GM12878 (cell line): ENCODE data around the gene RIC8B. TPM values are rescaled to one million over a fixed set of nuclear protein-coding genes. Genes with fewer than 3 reads are reported as not detected.

Source experiments
- ATAC-seq: fragments of 200-7000 bp; cut with Tn5 transposase; 3 replicates; pipeline ENCODE4 v1.9.1; 2020; ENCODE audit warnings: mild to moderate bottlenecking, moderate library complexity
- BruUV-seq: library from RNA; stranded (reverse); fragments of 400-500 nt; replicated peaks from 2 replicates; lab custom pipeline; 2021; lab: Mats Ljungman, UMichigan
- CTCF ChIA-PET: fragments of 300-600 bp; sonication (Branson Sonifier 250); formaldehyde crosslinking; extraction: SDS; loops from one replicate; lab custom pipeline; 2021; ENCODE audit warnings: inconsistent platforms; lab: Yijun Ruan, JAX
- POLR2A ChIA-PET: fragments of 350-600 bp; formaldehyde crosslinking; extraction: SDS; loops from one replicate; lab custom pipeline; 2021; ENCODE audit warnings: inconsistent platforms; lab: Charles Lee
- RAD21 ChIA-PET: fragments of 300-600 bp; sonication (Branson Sonifier 250); formaldehyde crosslinking; loops from one replicate; lab custom pipeline; 2023; ENCODE audit warnings: antibody characterized with exemption; ENCODE audit not compliant: unreplicated experiment; lab: Charles Lee
- SMC1A ChIA-PET: fragments of 300-600 bp; sonication (Branson Sonifier 250); formaldehyde crosslinking; loops from one replicate; lab custom pipeline; 2023; ENCODE audit not compliant: unreplicated experiment, uncharacterized antibody; lab: Charles Lee
- DNase-seq: peaks from one replicate; pipeline ENCODE4 v3.0.0-alpha.2; 2011; ENCODE audit warnings: low read depth, low spot score
- FAIRE-seq: peaks from 3 replicates; lab custom pipeline; 2011; peaks lifted over from hg19 to GRCh38; lab: Jason Lieb, UNC
- H2AFZ ChIP-seq: 2 replicates; pipeline ENCODE4 v1.6.0; 2011; ENCODE audit warnings: low read depth, low read length, control low read depth; ENCODE audit not compliant: control insufficient read depth
- H3K27ac ChIP-seq: 2 replicates; pipeline ENCODE4 v1.5.1; 2011; ENCODE audit warnings: control low read depth; ENCODE audit not compliant: control insufficient read depth, insufficient read depth
- H3K27me3 ChIP-seq, 2 experiments: replicated peaks in 1 of 2; 2 replicates each; pipeline versions ENCODE4 v1.6.0 to v1.6.1; 2011; ENCODE audit warnings: low read length in 1 of 2; ENCODE audit not compliant: control insufficient read depth in 2 of 2, insufficient read depth in 2 of 2
- H3K36me3 ChIP-seq, 2 experiments: 2 replicates each; pipeline ENCODE4 v1.5.1; 2011; ENCODE audit warnings: low read length in 1 of 2; ENCODE audit not compliant: control insufficient read depth in 2 of 2, insufficient read depth in 2 of 2
- H3K4me1 ChIP-seq: 2 replicates; pipeline ENCODE4 v1.6.1; 2011; ENCODE audit warnings: mild to moderate bottlenecking, low read length, moderate library complexity, mixed read lengths; ENCODE audit not compliant: control insufficient read depth, insufficient read depth
- H3K4me2 ChIP-seq: 2 replicates; pipeline ENCODE4 v1.6.0; 2011; ENCODE audit warnings: control low read depth; ENCODE audit not compliant: control insufficient read depth, insufficient read depth
- H3K4me3 ChIP-seq: fragments of 200-600 bp; sonication (generic); 2 replicates; pipeline ENCODE4 v1.5.1; 2016
- H3K79me2 ChIP-seq: 2 replicates; pipeline ENCODE4 v1.6.0; 2011; ENCODE audit warnings: low read length; ENCODE audit not compliant: control insufficient read depth, insufficient read depth
- H3K9ac ChIP-seq: 2 replicates; pipeline ENCODE4 v1.8.0; 2011; ENCODE audit warnings: low read length, control low read depth, mixed read lengths; ENCODE audit not compliant: control insufficient read depth, insufficient read depth
- H3K9me3 ChIP-seq: replicated peaks from 3 replicates; pipeline ENCODE4 v1.5.1; 2011; ENCODE audit warnings: mild to moderate bottlenecking, low read length; ENCODE audit not compliant: control insufficient read depth, insufficient read depth
- H4K20me1 ChIP-seq: 2 replicates; pipeline ENCODE4 v1.6.0; 2011; ENCODE audit not compliant: control insufficient read depth, insufficient read depth
- ATF7 ChIP-seq: fragments of 450-650 bp; IDR thresholded peaks from 2 replicates; pipeline ENCODE4 v1.6.1; 2016; ENCODE audit warnings: low read depth, mild to moderate bottlenecking
- BMI1 ChIP-seq: fragments of 450-650 bp; IDR thresholded peaks from 2 replicates; pipeline ENCODE4 v1.6.1; 2016; ENCODE audit warnings: mild to moderate bottlenecking, moderate library complexity, borderline replicate concordance
- EED ChIP-seq: sonication (generic); IDR thresholded peaks from 2 replicates; pipeline ENCODE4 v1.6.1; 2016; ENCODE audit warnings: antibody characterized with exemption, low read depth
- EZH2 ChIP-seq: IDR thresholded peaks from 2 replicates; pipeline ENCODE4 v1.6.1; 2012; ENCODE audit warnings: low read depth, mild to moderate bottlenecking, control low read depth, inconsistent platforms, low read length, borderline replicate concordance; ENCODE audit not compliant: control insufficient read depth
- FOS ChIP-seq: IDR thresholded peaks from 3 replicates; pipeline ENCODE4 v1.6.1; 2011; ENCODE audit warnings: borderline replicate concordance; ENCODE audit not compliant: insufficient read length; ENCODE audit errors: extremely low read depth
- KDM1A ChIP-seq: fragments of 200-600 bp; sonication (generic); IDR thresholded peaks from 2 replicates; pipeline ENCODE4 v1.6.1; 2016; ENCODE audit warnings: borderline replicate concordance
- NR2F1 ChIP-seq: fragments of 450-650 bp; conservative IDR thresholded peaks from 2 replicates; pipeline ENCODE4 v1.6.1; 2017; ENCODE audit warnings: mild to moderate bottlenecking
- PAX8 ChIP-seq: fragments of 450-650 bp; IDR thresholded peaks from 2 replicates; pipeline ENCODE4 v1.6.1; 2017; ENCODE audit warnings: mild to moderate bottlenecking, moderate library complexity
- SMC3 ChIP-seq: IDR thresholded peaks from 2 replicates; pipeline ENCODE4 v1.6.1; 2011; ENCODE audit warnings: low read length, improper control_type of control experiment, borderline replicate concordance
- SRF ChIP-seq, 2 experiments: IDR thresholded peaks; 2 replicates each; pipeline ENCODE4 v1.6.1; 2011; ENCODE audit warnings: low read depth in 2 of 2, low read length in 2 of 2, mild to moderate bottlenecking in 1 of 2, moderate library complexity in 1 of 2
- TAF1 ChIP-seq: IDR thresholded peaks from 2 replicates; pipeline ENCODE4 v1.6.1; 2011; ENCODE audit warnings: mild to moderate bottlenecking, low read depth, low read length, borderline replicate concordance
- ZNF274 ChIP-seq: IDR thresholded peaks from one replicate; pipeline ENCODE4 v1.8.0; 2011; ENCODE audit not compliant: insufficient read length, insufficient read depth
- ZSCAN29 ChIP-seq: fragments of 450-650 bp; IDR thresholded peaks from 2 replicates; pipeline ENCODE4 v1.6.1; 2017; ENCODE audit warnings: mild to moderate bottlenecking, moderate library complexity
- WGBS: methylation state at CpG from one replicate; pipeline ENCODE4 v1.1.6; 2016; ENCODE audit warnings: low lambda C conversion rate; ENCODE audit not compliant: insufficient replicate concordance, insufficient coverage; ENCODE audit errors: missing lambda C conversion rate; 5-methylcytosine and 5-hydroxymethylcytosine counted together
- in situ Hi-C: fragments of 300-500 bp; cut with MboI; formaldehyde crosslinking; loops from 9 replicates; pipeline ENCODE4 v1.14.3; 2018; ENCODE audit warnings: mixed read lengths
- intact Hi-C: fragments of 100-400 bp; cut with micrococcal nuclease; formaldehyde crosslinking; loops from one replicate; pipeline ENCODE4 v1.14.2; 2022; ENCODE audit not compliant: unreplicated experiment
- polyA plus RNA-seq, 11 experiments: library from polyadenylated mRNA; depleted of rRNA in 4 of 11; unstranded in 6 of 11; stranded (reverse) in 5 of 11; fragments of >200 nt; fragmentation: Nextera tagmentation in 4 of 11; fragmentation: Illumina TruSeq in 1 of 11; extraction: Ambion mirVana in 4 of 11; extraction: Trizol in 1 of 11; gene quantifications; 1 replicate in 1 of 11; 2 replicates in 10 of 11; pipeline versions ENCODE4 v1.2.1 to v1.2.3, GENCODE V29; 2011 to 2016; ENCODE audit warnings: inconsistent platforms in 2 of 11, missing spikeins in 2 of 11, low read depth in 1 of 11
- total RNA-seq, 4 experiments: library from RNA; depleted of rRNA in 3 of 4; stranded (reverse); fragments of >200 nt in 3 of 4; fragmentation: Illumina TruSeq in 1 of 4; extraction: Trizol in 1 of 4; gene quantifications; 2 replicates each; pipeline versions ENCODE4 v1.2.1 to v1.2.3, GENCODE V29; 2013 to 2021

The RIC8B gene
- total and polyA plus RNA-seq, 10 of the 15 experiments (the other 5 are each of a cell fraction or from before 2014, with no cell fraction given) = 2.3 to 10.8 (median 6.2) TPM

DNA sequence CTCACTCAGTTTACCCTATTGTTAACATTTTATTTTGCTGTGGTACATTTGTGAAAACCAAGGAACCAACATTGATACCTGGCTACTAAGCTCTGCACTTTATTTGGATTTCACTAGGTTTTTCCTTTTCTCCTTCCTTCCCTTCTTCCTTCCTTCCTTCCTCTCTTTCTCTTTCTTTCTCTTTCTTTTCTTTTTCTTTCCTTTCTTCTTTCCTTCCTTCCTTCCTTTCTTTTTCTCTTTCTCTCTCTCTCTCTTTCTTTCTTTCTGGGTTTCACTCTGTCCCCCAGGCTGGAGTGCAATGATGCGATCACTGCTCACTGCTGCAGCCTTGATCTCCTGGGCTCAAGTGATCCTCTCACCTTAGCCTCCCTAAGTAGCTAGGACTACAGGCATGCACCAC is 152.2 kb downstream of the RIC8B start:
- H3K9ac ChIP-seq = no peak overlapping the region
- DNase-seq (no peak), ATAC-seq (no peak)
- ChIA-PET RAD21 (no interaction called here), POLR2A (no interaction called here)
- no peaks in the 10 kb centered on the region for H4K20me1 ChIP-seq
- intact Hi-C loops = no loop called here
- no TSS peak for BruUV-seq
- no peak for TF ChIP-seq KDM1A
- TF ChIP-seq SRF (IDR thresholded peaks at IDR 0.05; ENCODE audit: low read depth in 2 of 2, low read length in 2 of 2) = no peak
- TF ChIP-seq, all 136 proteins: peak for 0
- H3K4me1 ChIP-seq = no peaks in the 10 kb centered on the region
- no peak overlapping the region for H3K4me3 ChIP-seq
- 57% methylated on average over 1 of the region's 1 CpG for WGBS
- in situ Hi-C loops = no loop called here
- no peak overlapping the region for H3K27ac ChIP-seq
- H3K4me2 ChIP-seq = no peak overlapping the region
- H3K9me3 ChIP-seq = no peaks in the 10 kb centered on the region; the same call in 1 of the 3 replicates
- H3K27me3 ChIP-seq = no peaks in the 10 kb centered on the region; a peak in 1 of 4 replicates
- FAIRE-seq = no peak
- ChIA-PET CTCF (no interaction called here), SMC1A (interaction anchor here (0.5 kb wide), 1 partner anchor 513 kb away, joined by 3 read pairs; no protein-coding TSS in a partner anchor)
- no peak overlapping the region for H2AFZ ChIP-seq
- H3K36me3 ChIP-seq = no peaks in the 10 kb centered on the region
- no peaks in the 10 kb centered on the region for H3K79me2 ChIP-seq

DNA sequence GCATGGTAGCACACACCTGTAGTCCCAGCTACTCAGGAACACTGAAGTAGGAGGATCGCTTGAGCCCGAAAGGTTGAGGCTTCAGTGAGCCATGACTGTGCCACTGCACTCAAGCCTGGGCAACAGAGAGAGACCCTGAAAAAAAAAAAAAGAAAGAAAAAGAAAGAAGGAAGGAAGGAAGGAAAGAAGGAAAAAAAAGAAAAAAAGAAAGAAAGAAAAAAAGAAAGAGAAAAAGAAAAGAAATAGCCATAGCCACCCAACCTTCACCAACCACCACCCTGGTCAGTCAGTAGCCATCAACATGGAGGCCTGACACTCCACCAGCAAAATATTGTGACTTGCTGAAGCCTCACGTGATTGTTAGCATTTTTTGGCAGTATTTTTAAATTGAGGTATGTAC is 159.8 kb downstream of the RIC8B start:
- no peaks in the 10 kb centered on the region for H4K20me1 ChIP-seq
- ChIA-PET RAD21 (no interaction called here), SMC1A (no interaction called here), POLR2A (no interaction called here), CTCF (no interaction called here)
- ATAC-seq (no peak), DNase-seq (no peak), FAIRE-seq (no peak)
- no TSS peak for BruUV-seq
- 64% methylated on average over 3 of the region's 3 CpGs for WGBS
- H3K79me2 ChIP-seq = no peaks in the 10 kb centered on the region
- no peak for TF ChIP-seq EED
- TF ChIP-seq ATF7 = no peak
- TF ChIP-seq FOS = no peak
- no peak for TF ChIP-seq EZH2
- no peak for TF ChIP-seq ZNF274
- TF ChIP-seq TAF1 = no peak
- TF ChIP-seq SMC3 = no peak
- TF ChIP-seq NR2F1 = no peak
- no peak for TF ChIP-seq PAX8
- no peak for TF ChIP-seq ZSCAN29
- TF ChIP-seq BMI1 = no peak
- H3K9me3 ChIP-seq = no peaks in the 10 kb centered on the region
- H3K27ac ChIP-seq = no peak overlapping the region
- no peak overlapping the region for H3K9ac ChIP-seq
- H3K27me3 ChIP-seq = no peaks in the 10 kb centered on the region; a peak in 1 of 4 replicates
- no peak overlapping the region for H3K4me2 ChIP-seq
- no peak overlapping the region for H2AFZ ChIP-seq
- intact Hi-C loops (no loop called here), in situ Hi-C loops (no loop called here)
- H3K36me3 ChIP-seq = no peaks in the 10 kb centered on the region
- H3K4me1 ChIP-seq = no peaks in the 10 kb centered on the region
- H3K4me3 ChIP-seq = no peak overlapping the region
